Fibroblast of skin of left biceps (primary cell): ENCODE results near the gene TKFC.
A peak's percentile ranks its signal among the peaks of the same experiment; 100 is the strongest.

Experiments used
- DNase-seq, 2 experiments: peaks; one replicate each; pipeline ENCODE4 v3.0.0-alpha.2; 2013; ENCODE audit warnings: low read depth in 2 of 2

TKFC gene

GRCh38 chr11:61345954-61346843 is 13.2 kb downstream of the TKFC start:
- DNase-seq: no peak

- no peak for DNase-seq
Measured at GRCh38 chr11:61347916-61348461, 15.0 kb downstream of the TKFC start.

DNA sequence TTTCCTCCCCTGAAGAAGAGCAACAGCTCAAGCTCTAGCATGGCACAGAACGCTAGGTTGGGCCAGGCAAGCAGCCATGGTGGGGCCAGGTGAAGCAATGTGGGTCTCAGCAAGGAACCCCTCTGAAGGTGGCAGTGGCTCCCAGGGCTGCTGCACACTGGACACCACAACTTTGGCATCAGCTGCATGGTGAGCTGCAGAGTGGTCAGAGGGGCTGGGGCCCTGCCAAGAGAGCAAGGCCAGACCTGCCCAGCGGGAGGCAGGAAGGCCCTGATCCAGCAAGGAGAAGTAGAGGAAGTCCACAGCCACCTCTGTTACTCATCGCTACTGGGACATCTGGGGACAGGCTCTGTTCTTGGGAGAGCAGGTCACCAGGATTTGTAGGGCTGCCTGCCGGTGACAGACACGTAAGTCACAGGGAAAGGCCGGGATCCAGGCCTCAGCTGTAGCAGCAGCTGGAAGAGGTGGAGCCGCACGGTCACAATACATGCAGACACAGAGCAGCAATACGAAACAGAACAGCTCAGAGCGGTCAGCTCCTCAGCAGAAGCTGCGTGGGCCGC is 16.2 kb downstream of the TKFC start:
- DNase-seq: no peak

GRCh38 chr11:61349916-61350315 is 16.9 kb downstream of the TKFC start:
- no peak for DNase-seq

GRCh38 chr11:61350336-61350735 is 17.3 kb downstream of the TKFC start:
- DNase-seq: no peak

DNA sequence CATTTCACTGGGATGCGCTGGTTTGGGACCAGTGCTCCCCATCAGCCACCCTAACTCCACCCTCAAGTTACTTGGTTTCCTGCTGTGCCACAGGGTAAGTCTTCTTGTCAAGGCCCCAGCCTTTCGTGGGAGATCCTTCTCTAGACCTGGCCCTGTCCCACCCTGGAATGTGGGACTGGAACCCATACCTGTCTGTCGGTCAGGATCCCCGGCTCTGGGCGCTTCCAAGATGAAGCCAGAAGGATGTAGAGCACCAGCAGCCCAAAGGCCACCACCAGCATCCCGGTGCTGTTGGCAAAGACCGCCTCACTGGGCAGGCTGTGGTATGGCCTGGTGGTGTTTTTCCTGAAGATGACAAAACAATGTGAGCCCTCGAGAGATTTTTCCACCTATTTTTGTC is 17.8 kb downstream of the TKFC start:
- no peak for DNase-seq

GRCh38 chr11:61352038-61352437 is 19.0 kb downstream of the TKFC start:
- no peak for DNase-seq

- no peak for DNase-seq
Measured at GRCh38 chr11:61353131-61354067, 20.4 kb downstream of the TKFC start.

- DNase-seq: no peak
Measured at GRCh38 chr11:61354208-61354607, 21.2 kb downstream of the TKFC start.

DNA sequence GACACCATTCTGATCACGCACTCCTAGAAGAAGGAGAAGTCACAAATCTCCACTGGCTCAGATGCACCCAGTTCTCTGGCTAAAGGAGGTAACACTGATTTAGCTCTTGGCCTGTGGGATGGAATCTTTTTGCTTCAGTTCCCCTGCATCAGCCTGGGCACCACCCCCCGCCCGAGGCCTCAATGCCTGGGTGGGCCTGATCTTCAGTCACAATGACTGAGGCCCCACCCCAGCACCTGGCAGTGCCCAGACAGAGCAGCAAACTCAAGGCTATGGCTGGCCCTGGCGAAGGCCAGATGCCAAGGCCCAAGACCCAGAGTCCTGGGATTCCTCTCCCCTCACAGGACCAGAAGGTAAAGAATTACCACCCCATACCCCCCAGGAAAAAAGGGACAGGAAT is 23.7 kb downstream of the TKFC start:
- DNase-seq: no peak

DNA sequence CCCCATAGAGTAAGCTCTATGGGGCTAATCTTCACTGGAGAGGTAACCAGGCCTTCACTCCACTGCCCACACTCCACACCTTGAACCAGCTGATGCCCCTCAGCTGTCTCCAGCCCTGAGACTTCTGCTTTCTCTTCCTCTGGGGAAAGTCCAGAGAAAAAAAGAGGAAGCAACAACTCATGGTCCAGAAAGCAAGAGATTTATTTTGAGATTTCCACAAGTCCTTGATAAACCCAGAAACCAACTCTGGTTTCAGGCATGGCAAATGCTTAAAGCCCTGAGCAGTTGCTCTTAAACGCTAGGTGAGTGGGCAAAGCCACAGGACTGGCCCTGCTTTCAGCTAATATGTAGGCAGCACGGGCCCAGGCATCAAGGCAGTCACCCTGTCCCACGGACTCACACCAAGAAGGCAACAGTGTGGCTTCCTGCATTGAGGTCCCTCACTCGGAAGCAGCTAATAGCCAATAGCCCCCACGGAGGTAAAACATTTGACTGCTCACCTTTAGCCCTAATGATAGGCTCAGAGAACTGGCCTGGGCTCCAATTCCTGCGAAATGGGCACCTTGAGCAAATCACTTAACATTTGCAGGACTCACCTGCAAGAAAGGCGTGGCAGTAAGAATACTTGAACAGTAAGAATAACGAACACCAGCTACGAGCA is 24.3 kb downstream of the TKFC start:
- no peak for DNase-seq

DNA sequence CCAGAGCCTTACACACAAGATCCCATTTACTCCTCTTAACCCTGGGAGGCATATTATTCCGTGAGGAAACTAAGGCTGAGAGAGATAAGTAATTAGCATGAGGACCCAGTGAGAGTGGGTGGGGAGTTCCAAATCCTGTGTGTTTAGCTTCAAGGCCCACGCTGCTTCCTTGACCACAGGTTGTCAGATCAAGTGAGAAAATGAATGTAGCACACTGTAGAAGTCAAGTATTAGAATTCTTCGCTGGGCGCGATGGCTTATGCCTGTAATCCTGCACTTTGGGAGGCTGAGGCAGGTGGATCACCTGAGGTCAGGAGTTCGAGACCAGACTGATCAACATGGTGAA is 24.8 kb downstream of the TKFC start:
- DNase-seq: no peak

DNA sequence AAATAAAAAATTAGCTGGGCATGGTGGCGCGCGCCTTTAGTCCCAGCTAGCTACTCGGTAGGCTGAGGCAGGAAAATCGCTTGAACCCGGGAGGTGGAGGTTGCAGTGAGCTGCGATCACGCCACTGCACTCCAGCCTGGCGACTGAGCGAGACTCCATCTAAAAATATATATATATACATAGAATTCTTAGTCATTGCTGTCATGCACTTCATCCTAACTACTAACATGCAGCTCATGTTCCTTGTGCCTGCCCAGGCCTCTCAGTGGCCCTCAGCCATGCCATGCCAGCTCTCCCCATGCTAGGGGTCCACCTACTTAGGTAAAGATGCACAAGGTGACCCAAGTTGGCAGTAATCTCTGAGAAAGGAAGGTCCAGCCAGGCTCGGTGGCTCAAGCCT is 25.5 kb downstream of the TKFC start:
- DNase-seq: no peak

DNA sequence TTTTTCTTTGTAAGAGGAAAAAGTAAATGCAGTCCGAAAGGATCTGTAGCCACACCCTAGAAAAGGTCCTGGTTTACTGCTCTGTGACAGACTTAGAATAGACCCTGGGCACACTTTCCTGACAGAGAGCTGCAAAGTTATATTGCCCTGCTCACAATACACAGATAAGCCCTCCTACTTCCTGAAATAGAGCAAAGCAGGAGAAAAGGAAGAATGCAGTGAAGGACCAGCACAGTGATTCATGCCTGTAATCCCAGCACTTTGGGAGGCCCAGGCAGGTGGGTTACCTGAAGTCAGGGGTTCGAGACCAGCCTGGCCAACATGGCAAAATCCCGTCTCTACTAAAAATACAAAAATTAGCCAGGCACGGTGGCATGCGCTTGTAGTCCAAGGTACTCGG is 26.5 kb downstream of the TKFC start:
- no peak for DNase-seq

- no peak for DNase-seq
Measured at GRCh38 chr11:61361237-61361740, 28.3 kb downstream of the TKFC start.

GRCh38 chr11:61361741-61362541 is 28.9 kb downstream of the TKFC start, which contains the start of the genes CYB561A3 and TMEM138:
CYB561A3 (minus strand) TSS chr11:61361882; CDS start chr11:61356713, 5,169 bp downstream.
TMEM138 (plus strand) TSS chr11:61362374; CDS start chr11:61364391, 2,017 bp downstream.
- peak; percentile 76 to 79 for DNase-seq

- DNase-seq: no peak
Measured at GRCh38 chr11:61362542-61362875, 29.5 kb downstream of the TKFC start.

- DNase-seq: no peak
Measured at GRCh38 chr11:61364012-61364675, 31.1 kb downstream of the TKFC start.

- DNase-seq: no peak
Measured at GRCh38 chr11:61367406-61367805, 34.4 kb downstream of the TKFC start.

DNA sequence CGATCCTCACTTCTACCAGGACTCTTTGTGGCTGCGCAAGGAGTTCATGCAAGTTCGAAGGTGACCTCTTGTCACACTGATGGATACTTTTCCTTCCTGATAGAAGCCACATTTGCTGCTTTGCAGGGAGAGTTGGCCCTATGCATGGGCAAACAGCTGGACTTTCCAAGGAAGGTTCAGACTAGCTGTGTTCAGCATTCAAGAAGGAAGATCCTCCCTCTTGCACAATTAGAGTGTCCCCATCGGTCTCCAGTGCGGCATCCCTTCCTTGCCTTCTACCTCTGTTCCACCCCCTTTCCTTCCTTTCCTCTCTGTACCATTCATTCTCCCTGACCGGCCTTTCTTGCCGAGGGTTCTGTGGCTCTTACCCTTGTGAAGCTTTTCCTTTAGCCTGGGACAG is 35.6 kb downstream of the TKFC start:
- DNase-seq: no peak
